Measurements from ENCODE around the gene CCDC92.

DNA sequence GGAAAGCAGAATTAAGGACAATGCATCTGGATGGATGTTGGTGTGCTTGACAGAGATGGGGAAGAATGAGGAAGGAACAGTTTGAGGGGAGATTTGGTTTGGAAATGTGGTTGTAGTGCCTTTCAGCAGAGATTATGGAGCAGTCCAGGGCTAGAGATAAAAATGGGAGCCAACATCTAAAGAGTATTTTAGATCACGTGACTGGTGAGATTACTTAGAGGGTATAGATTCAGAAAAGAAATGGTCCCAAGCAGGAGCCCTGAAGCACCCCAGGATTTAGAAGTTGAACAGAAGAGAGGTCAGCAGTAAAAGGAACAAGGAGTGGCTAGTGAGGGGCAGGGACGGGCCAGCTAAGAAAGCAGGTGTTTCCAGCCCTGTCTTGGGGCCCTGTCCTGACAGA is 30.0 kb upstream of the CCDC92 start:
- no peak for TF ChIP-seq KDM5A (IDR thresholded peaks at IDR 0.05; ENCODE audit: low read length)
- TF ChIP-seq NRF1 (IDR thresholded peaks at IDR 0.05; ENCODE audit: low read depth, low read length): no peak
- TF ChIP-seq YY1 (IDR thresholded peaks at IDR 0.05; ENCODE audit: low read depth, low read length): no peak
- TF ChIP-seq, protein P1, sequence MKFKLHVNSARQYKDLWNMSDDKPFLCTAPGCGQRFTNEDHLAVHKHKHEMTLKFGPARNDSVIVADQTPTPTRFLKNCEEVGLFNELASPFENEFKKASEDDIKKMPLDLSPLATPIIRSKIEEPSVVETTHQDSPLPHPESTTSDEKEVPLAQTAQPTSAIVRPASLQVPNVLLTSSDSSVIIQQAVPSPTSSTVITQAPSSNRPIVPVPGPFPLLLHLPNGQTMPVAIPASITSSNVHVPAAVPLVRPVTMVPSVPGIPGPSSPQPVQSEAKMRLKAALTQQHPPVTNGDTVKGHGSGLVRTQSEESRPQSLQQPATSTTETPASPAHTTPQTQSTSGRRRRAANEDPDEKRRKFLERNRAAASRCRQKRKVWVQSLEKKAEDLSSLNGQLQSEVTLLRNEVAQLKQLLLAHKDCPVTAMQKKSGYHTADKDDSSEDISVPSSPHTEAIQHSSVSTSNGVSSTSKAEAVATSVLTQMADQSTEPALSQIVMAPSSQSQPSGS (IDR thresholded peaks at IDR 0.05; ENCODE audit: low read length): no peak
